Measurements from ENCODE around the gene DUSP23.

DNA sequence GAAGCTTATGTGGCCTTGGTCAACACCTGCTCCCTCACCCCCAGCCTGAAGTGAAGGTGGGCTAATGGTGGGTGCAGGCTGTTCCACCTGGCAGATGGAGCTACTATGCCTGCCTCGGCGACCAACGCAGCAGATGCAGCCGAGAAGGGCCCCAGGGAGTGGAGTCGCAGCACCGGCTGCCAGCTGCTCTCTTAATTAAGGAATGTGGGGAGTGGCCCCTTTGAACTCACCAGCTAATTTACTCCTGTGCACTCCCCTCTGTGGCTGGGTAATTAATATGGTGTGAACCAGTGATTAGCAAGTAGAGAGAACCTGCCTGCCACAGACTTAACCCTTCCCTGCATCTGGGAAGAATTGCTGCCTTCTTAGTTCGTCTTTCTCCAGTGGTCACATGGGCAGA is 42.6 kb downstream of the DUSP23 start:
- TF ChIP-seq, protein P1, sequence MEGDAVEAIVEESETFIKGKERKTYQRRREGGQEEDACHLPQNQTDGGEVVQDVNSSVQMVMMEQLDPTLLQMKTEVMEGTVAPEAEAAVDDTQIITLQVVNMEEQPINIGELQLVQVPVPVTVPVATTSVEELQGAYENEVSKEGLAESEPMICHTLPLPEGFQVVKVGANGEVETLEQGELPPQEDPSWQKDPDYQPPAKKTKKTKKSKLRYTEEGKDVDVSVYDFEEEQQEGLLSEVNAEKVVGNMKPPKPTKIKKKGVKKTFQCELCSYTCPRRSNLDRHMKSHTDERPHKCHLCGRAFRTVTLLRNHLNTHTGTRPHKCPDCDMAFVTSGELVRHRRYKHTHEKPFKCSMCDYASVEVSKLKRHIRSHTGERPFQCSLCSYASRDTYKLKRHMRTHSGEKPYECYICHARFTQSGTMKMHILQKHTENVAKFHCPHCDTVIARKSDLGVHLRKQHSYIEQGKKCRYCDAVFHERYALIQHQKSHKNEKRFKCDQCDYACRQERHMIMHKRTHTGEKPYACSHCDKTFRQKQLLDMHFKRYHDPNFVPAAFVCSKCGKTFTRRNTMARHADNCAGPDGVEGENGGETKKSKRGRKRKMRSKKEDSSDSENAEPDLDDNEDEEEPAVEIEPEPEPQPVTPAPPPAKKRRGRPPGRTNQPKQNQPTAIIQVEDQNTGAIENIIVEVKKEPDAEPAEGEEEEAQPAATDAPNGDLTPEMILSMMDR (IDR thresholded peaks at IDR 0.05) = no peak
- TF ChIP-seq ZFX (IDR thresholded peaks at IDR 0.05; ENCODE audit: borderline replicate concordance) = no peak

Data from 22Rv1 (cell line).